IPS-18c (cell line): ENCODE measurements around the gene ZNF423.

Experiments
- H3K4me3 ChIP-seq: 2 replicates; pipeline ENCODE4 v1.7.0; 2013; ENCODE audit warnings: low read depth, mild to moderate bottlenecking, low read length, moderate library complexity; ENCODE audit not compliant: insufficient read depth
- H3K9me3 ChIP-seq: one replicate; pipeline ENCODE4 v1.6.1; 2013; ENCODE audit warnings: mild to moderate bottlenecking, low read length, moderate library complexity; ENCODE audit not compliant: control insufficient read depth, insufficient read depth

The ZNF423 gene

DNA sequence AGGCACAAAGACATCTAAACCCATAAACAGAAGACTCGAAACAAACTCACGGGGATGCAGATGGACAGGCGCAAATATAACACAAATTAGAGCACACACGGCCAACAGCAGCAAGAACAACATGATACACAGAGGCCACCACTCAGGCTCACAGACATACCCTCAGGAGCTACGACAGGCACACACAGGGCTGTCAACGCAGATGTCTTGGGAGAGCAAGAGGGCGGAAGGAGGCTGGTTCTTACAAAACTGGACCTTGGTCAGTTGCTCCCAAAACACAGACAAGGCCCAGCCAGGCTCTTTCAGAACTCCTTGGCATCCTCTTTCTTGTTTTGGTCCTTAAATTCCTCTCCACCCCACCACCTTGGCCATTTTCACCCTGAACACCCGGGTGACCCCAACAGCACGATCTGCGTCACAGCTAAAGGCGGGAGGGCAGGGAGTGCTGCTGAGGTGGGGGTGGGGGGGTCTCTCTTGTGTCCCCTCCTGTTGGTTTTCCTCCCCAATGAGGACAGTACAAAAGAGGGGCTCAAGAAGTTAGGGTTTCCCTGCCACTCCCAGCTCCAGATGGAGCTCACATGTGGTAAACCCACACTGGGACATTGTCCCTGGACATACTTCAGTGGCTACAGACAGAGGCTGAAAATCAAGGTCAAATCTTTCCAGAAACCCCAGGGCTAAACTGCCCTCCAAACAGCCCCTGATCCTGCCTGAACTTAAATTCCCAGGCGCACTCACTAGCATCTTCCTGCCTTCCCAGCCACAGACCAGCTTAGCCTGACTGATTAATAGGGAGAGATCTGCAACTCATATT is 261.0 kb downstream of the ZNF423 start:
- no peak overlapping the region for H3K4me3 ChIP-seq
- H3K9me3 ChIP-seq, result no peaks in the 10 kb centered on the region

DNA sequence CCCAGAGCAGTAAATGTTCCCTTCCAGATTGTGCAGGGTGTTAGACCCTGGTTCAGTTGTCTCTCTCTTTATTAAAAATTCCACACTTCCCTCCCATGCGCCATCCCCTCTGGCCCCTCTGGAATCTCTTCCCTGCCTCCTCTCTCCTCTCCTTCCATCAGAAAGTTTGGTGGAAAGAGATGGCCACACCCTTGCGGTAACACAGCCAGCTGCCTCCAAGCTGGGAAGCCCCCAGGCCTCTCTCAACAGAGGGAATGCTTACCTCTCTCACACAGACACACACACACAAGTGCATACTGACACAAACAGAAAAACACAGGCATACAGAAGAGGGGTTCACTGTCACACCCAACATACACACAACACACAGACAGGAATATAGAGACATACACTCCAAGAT is 261.8 kb downstream of the ZNF423 start:
- no peak overlapping the region for H3K4me3 ChIP-seq
- no peaks in the 10 kb centered on the region for H3K9me3 ChIP-seq

DNA sequence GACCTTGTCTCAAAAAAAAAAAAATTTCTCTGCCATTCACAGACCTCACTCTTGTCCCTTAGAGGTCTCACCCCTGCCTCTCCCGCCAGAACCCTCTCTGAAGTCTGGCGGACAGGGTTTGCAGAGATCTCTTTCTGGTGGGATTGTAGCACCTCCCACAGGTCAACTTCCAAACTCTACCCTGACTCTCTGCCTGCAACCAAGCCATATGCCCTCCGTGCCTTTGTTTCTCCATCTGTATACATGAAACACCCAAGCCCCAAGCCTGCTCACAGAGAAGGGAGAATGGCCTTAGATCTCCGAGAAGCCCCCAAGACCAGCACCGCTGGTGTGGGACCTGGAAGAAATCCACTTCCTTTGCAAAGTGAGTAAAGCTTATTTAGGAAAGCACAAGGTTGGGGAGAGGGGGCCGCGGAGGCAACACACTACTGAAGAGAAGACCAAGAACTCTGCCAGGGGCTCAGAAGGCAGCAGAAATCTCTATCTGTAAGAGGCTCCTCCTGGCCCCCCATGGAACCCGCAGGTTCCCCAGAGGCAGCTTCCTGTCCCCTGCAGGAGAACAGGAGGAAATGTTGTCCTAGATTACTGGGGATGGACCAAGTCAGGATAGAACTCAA is 262.4 kb downstream of the ZNF423 start:
- Histone ChIP-seq H3K9me3 (no peaks in the 10 kb centered on the region), H3K4me3 (no peak overlapping the region)

DNA sequence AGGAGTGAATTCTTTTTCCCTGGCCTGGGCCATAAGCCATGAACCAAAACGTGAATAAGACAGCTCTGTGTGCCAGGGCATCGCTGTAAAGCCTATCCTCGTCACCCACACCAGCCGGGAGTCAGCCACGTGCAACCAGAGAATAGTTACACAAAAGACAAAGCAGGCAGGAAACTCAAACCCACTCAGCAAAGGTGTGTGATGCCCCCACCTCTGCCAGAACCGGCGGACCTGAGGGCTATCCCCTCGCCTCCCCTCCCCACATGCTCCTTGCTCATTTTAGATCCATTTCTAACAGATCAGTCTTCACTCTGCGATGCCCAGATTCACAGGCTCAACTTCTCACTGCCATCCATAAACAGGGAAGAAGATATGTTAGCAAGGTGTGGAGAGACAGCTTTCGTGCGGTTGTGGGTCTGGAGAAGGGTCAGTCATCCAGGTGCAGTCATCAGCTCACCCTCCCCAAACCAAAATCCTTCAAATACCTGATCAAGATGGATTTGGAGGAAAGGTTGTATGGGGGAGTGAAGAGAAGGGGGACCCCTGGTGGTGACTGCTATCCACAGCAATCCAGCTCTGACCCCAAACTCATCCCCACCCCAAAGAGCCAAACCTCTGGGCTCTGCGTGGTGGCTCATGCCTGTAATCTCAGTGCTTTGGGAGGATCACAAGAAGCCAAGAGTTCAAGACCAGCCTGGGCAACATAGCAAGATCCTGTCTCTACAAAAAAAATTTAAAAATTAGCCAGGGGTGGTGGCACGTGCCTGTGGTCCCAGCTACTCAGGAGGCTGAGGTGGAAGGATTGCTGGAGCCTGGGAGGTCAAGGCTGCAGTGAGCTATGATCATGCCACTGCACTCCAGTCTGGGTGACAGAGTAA is 263.1 kb downstream of the ZNF423 start:
- Histone ChIP-seq H3K4me3 (no peak overlapping the region), H3K9me3 (no peaks in the 10 kb centered on the region)

DNA sequence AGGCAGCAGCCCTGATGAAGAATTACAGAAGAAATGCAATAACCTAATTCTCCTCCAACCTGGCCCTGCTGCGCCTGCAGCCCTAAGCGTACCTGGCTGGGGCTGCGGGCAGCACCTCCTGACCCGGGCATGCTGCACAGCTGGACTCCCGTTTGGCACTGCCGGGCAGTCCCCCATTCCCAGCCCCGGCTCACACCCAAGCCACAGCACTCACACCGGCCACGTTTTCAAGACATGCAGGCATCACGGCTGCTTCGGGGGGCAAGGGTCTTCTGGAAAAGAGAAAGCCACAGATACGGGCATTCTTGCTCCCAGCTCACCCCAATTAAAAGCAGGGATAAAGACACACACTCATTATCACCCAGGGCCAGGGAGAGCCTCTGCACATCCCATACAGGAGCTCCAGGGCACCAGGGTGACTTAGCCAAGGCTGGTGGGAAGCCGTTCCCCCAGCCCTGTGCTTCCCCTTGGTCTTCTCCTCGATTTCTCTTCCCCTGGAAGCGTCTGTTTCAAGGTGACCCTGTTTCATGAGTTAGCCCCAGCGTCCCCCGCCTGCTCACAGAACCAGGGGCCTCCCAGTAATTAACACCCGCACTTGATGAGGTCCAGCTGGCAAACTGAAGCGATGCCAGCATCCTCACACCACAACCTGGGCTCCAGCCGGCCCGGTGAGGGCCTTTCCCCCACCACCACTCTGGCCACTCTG is 265.6 kb downstream of the ZNF423 start:
- Histone ChIP-seq H3K4me3 (no peak overlapping the region), H3K9me3 (no peaks in the 10 kb centered on the region)

DNA sequence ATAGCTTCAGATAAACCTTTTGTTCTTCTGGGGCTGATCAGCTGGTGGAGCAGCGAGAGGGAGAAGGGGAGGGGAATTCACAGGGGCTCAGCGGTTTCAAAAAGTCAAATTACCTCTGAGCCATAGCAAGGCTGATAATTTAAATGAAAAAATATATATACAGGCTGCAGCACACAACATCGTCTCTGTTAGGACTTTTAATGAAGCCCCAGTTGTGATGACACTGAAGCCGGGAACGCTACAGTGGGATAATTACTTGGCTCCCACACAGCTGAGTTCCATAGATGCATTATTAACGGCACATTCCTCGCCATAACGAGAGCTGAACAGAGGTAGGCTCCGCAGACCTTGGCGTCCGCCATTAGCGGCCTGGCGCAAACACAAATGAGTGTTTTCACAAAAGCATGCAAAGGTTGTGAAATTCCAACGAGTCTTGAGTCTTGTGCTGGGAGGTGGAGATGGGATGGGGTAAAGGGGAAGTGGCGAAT is 266.3 kb downstream of the ZNF423 start:
- no peaks in the 10 kb centered on the region for H3K9me3 ChIP-seq
- no peak overlapping the region for H3K4me3 ChIP-seq

DNA sequence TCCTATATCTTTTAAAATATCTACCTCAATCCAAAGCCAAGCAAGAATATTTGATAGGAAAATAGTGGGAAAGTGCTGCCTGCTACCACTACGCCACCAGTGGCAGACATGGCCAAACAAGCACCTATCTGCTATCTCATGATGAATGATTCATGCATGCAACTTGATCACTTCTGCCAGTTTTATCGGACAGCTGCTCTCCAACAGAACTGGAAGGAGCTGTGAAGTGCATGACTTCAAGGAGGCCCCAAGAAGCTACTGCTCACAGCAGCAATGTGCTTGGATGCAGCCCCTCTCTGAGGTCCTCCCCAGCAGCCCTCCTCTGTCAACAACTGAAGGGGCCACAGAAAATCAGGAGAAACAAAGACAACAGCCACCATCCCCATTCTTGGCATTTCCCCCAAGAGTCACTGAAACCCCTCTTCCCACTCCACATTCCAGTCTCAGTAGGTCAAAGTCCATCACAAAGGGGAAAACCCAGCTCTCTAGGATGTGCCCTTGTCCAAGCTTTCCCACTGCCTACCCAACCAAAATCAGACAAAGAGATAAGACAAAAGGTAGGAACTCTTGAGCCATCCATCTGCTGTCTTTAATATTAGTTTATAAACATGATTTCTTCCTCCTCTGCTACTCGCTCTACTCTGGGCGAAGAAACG is 267.1 kb downstream of the ZNF423 start:
- Histone ChIP-seq H3K4me3 (no peak overlapping the region), H3K9me3 (no peaks in the 10 kb centered on the region)

DNA sequence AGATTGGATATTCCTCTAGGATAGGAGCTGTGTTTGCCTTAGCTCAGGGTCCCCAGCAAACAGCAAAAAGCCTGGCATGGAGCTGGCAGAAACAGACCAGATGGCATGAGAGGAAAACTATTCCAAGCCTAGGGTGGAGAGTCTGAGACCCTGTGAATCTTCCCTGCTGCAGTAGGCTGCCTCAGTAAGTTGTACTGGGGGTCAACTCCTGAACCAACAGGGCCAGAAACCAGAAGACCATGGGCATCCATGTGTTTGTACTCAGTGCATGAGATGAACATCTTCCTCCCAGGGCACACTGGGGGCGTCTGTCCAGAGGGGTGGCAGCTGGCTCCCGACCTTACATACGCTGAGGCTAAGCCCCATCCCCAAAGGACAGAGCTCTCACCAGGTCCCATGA is 267.9 kb downstream of the ZNF423 start:
- no peaks in the 10 kb centered on the region for H3K9me3 ChIP-seq
- no peak overlapping the region for H3K4me3 ChIP-seq

DNA sequence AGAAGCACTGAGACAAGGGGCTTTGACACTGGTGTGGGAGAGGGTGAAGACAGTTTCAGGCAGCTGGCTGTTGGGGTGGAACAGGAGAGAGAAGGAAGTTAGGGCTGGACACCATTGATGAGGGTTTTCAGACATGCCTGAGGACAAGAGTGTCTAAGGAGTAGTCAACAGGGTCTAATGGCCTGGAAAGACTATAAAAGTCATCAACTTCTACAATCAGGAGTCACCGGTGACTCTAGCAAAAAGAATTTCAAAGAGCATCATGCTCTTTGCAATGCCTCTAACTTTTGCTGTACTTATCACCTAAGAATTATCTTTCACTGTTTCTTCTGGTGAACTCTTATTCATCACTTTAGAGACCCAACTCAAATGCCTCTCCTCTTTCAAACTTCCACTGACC is 268.4 kb downstream of the ZNF423 start:
- H3K9me3 ChIP-seq, result no peaks in the 10 kb centered on the region
- H3K4me3 ChIP-seq, result no peak overlapping the region

DNA sequence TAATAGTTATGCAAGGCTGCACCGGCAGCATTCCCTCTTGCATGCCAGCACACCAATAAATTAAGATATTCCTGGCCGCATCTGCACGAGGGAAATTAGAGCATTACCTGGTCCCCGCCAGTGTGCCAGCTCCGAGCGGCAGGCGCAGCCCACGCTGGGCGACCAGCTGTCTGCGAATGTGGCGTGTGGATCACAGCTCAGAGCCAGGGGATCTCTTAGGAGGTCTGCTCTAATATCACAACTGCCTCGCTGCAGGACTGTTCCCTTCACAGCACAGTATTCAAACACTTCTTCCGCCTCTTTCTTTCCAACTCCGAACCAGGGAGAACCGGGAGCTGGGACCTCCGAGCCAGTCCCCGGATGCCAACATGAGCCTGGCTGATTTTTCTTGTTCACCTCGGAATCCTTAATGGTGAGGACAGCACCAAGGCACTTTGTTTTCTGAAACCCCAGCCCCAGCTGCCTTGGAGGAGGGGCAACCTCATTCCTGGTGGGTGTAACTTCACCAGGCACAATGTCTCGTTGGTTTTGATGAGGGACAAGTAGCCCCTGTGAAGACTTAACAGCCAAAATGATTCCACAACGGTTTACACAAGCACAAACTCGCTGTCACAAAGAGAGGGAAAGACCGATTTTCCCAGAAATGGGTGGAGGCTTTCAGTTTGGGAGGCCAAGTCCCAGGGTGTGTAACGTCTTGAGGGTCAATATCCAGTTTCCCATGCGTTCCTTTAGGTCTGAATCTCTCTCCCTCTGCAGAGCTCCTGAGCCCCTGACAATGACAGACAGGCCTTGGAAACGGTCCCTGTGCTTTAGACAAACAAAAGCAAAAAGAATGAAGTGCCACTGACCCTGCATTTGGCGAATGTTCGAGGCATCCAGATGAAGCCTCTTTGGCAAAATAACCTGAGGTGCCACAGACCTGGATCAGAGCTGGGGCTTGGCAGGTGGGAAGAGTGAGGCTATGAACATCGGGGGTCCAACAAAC is 269.2 kb downstream of the ZNF423 start:
- Histone ChIP-seq H3K9me3 (no peaks in the 10 kb centered on the region), H3K4me3 (no peak overlapping the region)

DNA sequence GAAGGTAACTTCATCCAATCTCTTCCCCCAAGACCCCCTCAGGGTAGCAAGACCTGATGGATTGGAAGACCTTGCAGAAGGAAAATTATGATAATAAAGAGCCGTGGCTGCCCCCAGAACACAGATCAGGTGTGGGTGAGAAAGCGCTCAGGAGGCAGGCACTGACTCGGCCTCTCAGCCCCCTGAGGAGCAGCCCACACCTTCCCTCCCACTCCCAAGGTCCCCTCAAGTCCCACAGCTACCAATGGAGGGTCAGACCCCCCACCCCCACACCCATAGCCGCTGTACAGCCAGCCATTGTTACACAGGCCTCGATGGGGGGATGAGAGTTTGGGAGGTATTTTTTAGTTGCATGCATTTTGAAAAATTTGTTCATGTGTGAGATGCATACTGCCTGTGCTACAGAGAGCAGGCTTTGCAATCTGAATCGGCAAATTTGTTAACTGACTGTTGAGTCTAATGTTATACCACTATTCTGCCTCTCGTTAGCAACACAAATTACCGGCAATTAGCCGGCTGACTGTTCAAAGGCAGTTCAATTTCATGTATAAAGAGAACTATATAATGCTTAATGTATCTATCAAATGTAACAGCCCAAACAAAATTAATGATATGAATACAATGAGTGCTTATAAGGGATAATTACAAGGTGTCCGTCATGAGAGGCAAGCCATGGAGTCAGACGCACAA is 270.6 kb downstream of the ZNF423 start:
- Histone ChIP-seq H3K9me3 (no peaks in the 10 kb centered on the region), H3K4me3 (no peak overlapping the region)

DNA sequence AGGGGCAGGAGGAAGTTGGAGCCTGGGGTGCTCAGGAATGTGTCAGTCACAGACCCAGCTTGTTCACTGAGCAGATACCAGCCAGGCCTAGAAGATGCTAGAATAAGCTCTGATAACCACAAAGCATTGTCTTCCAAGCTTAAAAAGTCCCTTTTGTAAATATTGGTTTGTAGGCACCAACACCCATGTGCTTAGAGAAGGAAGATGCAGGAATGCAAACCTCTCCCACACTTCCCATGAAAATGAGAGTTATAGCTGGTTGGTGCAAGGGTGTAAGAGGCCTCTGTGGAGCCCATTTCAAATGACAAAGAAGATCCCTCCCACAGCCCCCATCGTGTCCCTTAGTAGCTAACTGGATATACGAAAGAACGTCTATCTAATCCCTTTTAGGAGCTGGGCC is 272.0 kb downstream of the ZNF423 start:
- H3K4me3 ChIP-seq, result no peak overlapping the region

DNA sequence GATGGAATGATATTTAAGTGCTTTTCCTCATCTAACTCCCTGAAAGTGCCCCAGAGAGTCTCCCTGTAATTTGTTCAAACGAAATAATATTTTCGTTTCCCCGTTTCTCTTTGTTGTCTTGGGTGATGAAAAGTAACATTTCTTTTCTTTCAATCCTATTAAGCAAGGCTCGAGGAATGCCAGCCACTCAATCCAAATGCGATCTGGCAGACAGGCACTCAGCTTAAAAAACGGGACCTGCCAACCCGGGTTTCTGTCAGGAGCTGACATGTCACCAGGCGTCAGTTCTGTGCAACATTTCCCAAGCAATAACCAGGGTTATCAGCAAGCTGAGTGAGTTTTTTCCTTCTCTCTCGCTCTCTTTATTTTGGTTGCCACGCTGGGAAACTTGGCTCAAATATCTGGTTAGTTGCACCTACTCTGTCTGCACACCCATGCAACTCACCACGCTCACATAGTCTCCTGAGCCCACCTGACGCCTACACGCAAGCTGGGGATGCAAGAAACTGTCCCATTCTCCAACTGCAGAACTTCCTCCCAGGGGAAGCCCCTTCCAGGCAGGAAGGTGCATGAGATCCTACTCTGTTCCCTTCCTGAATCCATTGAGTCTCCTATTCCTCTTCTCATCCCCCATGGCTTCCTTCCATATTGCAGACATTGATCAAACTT is 274.1 kb downstream of the ZNF423 start:
- no peak overlapping the region for H3K4me3 ChIP-seq
- H3K9me3 ChIP-seq, result no peaks in the 10 kb centered on the region

More for the DNA sequence above, 272.0 kb downstream of the ZNF423 start:
- H3K9me3 ChIP-seq, result no peaks in the 10 kb centered on the region

DNA sequence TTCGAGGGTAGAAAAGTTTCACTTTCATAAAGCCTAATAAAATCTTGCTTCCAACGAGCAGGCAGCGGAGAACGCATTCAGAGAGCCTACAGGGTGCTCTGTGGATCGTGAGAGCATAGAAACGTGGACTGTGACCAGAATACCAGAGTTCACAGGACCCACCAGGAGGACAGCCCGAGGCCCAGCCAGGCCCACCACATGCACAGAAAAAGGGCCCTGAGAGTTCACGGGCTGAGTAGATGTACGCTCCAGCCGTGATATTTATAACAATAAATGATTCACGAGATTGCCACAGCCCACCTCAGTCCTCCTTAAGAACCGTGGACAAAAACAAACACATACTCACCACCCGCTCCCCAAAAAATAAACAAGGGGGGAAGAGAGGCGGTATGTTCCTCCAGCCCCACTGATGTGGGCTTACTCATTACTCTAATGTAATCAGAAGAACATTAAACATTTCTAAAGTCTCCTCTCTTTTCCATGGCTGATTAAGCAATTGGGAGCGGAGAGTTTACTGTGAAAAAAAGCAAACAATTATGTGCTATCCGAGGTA is 275.1 kb downstream of the ZNF423 start:
- H3K4me3 ChIP-seq, result no peak overlapping the region

More for the DNA sequence above, 275.1 kb downstream of the ZNF423 start:
- no peaks in the 10 kb centered on the region for H3K9me3 ChIP-seq
